T-helper 9 cell (primary cell): ENCODE results near the gene GPX3.

Source experiments
- DNase-seq: peaks from one replicate; pipeline ENCODE4 v3.0.0-alpha.2; 2020
- total RNA-seq, 2 donors: gene quantifications; one replicate each; lab custom pipeline; 2026; lab: John Stamatoyannopoulos, UW

GPX3 gene
- 0.07 to 0.24 reads per million in 2 donors for total RNA-seq

GRCh38 chr5:151020304-151021110, at the start of gene GPX3:
GPX3 (plus strand) TSS chr5:151020591; CDS start chr5:151020655, 64 bp downstream.
- no peak for DNase-seq

- no peak for DNase-seq
Measured at GRCh38 chr5:150978590-150978989, 41.8 kb upstream of the GPX3 start.

GRCh38 chr5:150987746-150988145, 32.6 kb upstream of the GPX3 start:
- DNase-seq, result no peak

- no peak for DNase-seq
Measured at GRCh38 chr5:150989695-150990094, 30.7 kb upstream of the GPX3 start.

GRCh38 chr5:150992705-150993104, 27.7 kb upstream of the GPX3 start:
- DNase-seq, result no peak

GRCh38 chr5:150993422-150993821, 27.0 kb upstream of the GPX3 start:
- DNase-seq, result no peak

- no peak for DNase-seq
Measured at GRCh38 chr5:150993826-150994412, 26.5 kb upstream of the GPX3 start.

- no peak for DNase-seq
Measured at GRCh38 chr5:150999704-151000442, 20.5 kb upstream of the GPX3 start.

GRCh38 chr5:151001436-151001835, 19.0 kb upstream of the GPX3 start:
- DNase-seq, result no peak

GRCh38 chr5:151002250-151002649, 18.1 kb upstream of the GPX3 start:
- DNase-seq, result no peak

- DNase-seq, result no peak
Measured at GRCh38 chr5:151002681-151003502, 17.5 kb upstream of the GPX3 start.

- no peak for DNase-seq
Measured at GRCh38 chr5:151003503-151003860, 16.9 kb upstream of the GPX3 start.

GRCh38 chr5:151004499-151004898, 15.9 kb upstream of the GPX3 start:
- no peak for DNase-seq

GRCh38 chr5:151005187-151005949, 15.0 kb upstream of the GPX3 start:
- DNase-seq, result no peak

GRCh38 chr5:151005950-151006576, 14.3 kb upstream of the GPX3 start:
- no peak for DNase-seq

GRCh38 chr5:151006704-151007334, 13.6 kb upstream of the GPX3 start:
- no peak for DNase-seq

- DNase-seq, result no peak
Measured at GRCh38 chr5:151007430-151008209, 12.8 kb upstream of the GPX3 start.

- no peak for DNase-seq
Measured at GRCh38 chr5:151008210-151008491, 12.2 kb upstream of the GPX3 start.

GRCh38 chr5:151008906-151009305, 11.5 kb upstream of the GPX3 start:
- no peak for DNase-seq

GRCh38 chr5:151012862-151013261, 7.5 kb upstream of the GPX3 start:
- no peak for DNase-seq
